Thyroid gland (tissue), 4 donors: Measurements from ENCODE around the gene LSP1. TPM values are rescaled to one million over a fixed set of nuclear protein-coding genes. Genes with fewer than 3 reads are reported as not detected.
A peak's percentile ranks its signal among the peaks of the same experiment; 100 is the strongest.

Experiments
- DNase-seq, 2 donors: peaks; one replicate each; pipeline ENCODE4 v3.0.0-alpha.2; 2019
- H3K27ac ChIP-seq, 3 donors: fragments of 200-600 bp; sonication (generic); 1 replicate in 2 of 3; 2 replicates in 1 of 3; pipeline ENCODE4 v1.5.1; 2016 to 2019; ENCODE audit warnings: mild to moderate bottlenecking in 1 of 3, moderate library complexity in 1 of 3
- H3K27me3 ChIP-seq: fragments of 200-600 bp; sonication (generic); one replicate; pipeline ENCODE4 v1.5.1; 2019
- H3K36me3 ChIP-seq, 2 donors: fragments of 200-600 bp; sonication (generic); one replicate each; pipeline ENCODE4 v1.5.1; 2016 to 2019
- H3K4me1 ChIP-seq, 2 donors: fragments of 200-600 bp; sonication (generic); one replicate each; pipeline ENCODE4 v1.5.1; 2017 to 2019
- H3K4me3 ChIP-seq, 3 donors: fragments of 200-600 bp; sonication (generic); replicated peaks in 1 of 3; 1 replicate in 2 of 3; 2 replicates in 1 of 3; pipeline ENCODE4 v1.5.1; 2016; ENCODE audit warnings: mild to moderate bottlenecking in 1 of 3
- H3K9me3 ChIP-seq: fragments of 200-600 bp; sonication (generic); one replicate; pipeline ENCODE4 v1.5.1; 2017
- CTCF ChIP-seq, 6 experiments: fragments of 200-600 bp in 3 of 6; fragments of 450-650 bp in 3 of 6; sonication (generic) in 3 of 6; IDR thresholded peaks; one replicate each; pipeline ENCODE4 v1.5.1; 2016 to 2019; ENCODE audit warnings: antibody characterized with exemption in 6 of 6, mild to moderate bottlenecking in 2 of 6, inconsistent platforms in 1 of 6, moderate library complexity in 1 of 6
- POLR2A ChIP-seq, 2 donors: fragments of 450-650 bp; IDR thresholded peaks; one replicate each; pipeline ENCODE4 v1.6.1; 2017; ENCODE audit warnings: antibody characterized with exemption in 2 of 2, mild to moderate bottlenecking in 2 of 2, moderate library complexity in 1 of 2
- WGBS, 2 donors: methylation state at CpG; one replicate each; pipeline ENCODE4 v1.1.5; 2017; 5-methylcytosine and 5-hydroxymethylcytosine counted together
- intact Hi-C: fragments of 100-400 bp; cut with DNase I; formaldehyde crosslinking; loops from one replicate; pipeline ENCODE4 v1.15.1; 2023
- total RNA-seq, 4 donors: library from RNA; depleted of rRNA; stranded (reverse); fragments of >200 nt; gene quantifications; one replicate each; pipeline ENCODE4 v1.2.3, GENCODE V29; 2016

LSP1 gene
- total RNA-seq, 4 donors from 2014 or later, result 6.7 to 26.1 (median 10.5) TPM

DNA sequence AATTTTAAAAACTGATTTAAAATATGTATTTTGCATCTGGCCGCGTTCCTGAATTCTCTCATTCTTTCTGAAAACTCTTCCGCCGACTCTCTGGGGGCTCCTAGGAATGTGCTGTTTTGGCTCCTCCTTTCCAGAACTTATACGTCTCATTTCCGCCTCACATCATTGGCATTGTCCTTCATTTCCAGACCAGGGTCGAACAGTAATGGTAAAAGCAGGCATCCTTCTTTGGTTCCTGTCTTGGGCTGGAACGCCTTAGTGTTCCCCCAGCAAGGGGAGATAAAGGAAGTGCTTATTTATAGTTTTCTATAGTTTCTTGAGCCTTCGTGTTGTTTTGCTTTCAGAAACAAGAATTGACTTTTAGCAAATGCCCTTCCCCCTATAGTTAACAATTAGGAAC, 55.7 kb downstream of the LSP1 start:
- TF ChIP-seq POLR2A (IDR thresholded peaks at IDR 0.05) (no peak), CTCF (IDR thresholded peaks at IDR 0.05) (no peak)
- Histone ChIP-seq H3K27ac (peak overlapping the region in 1 of 3 donors; percentile 6), H3K36me3 (no peaks in the 10 kb centered on the region), H3K4me1 (no peaks in the 10 kb centered on the region), H3K9me3 (no peaks in the 10 kb centered on the region), H3K27me3 (no peaks in the 10 kb centered on the region), H3K4me3 (no peak overlapping the region)
- 45 to 47% methylated on average over 9 of the region's 9 CpGs for WGBS, 2 donors
- DNase-seq, result no peak
- intact Hi-C loops, result no loop called here

DNA sequence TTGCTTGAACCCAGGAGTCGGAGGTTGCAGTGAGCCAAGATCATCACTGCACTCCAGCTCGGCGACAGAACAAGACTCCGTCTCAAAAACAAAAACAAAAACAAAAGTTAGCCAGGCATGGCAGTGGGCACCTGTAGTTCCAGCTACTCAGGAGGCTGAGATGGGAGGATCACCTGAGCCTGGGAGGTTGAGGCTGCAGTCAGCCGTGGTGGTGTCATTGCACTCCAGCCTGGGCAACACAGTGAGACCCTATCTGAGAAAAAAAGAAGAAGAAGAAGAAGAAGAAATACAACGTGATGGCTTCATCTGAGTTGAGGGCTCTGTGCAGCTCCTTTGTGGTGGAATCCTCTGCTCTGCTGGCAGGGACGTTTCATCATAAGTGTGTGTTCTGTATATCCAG, 56.6 kb downstream of the LSP1 start:
- no peaks in the 10 kb centered on the region for H3K4me1 ChIP-seq
- no peak overlapping the region for H3K4me3 ChIP-seq
- intact Hi-C loops, result no loop called here
- no peaks in the 10 kb centered on the region for H3K27me3 ChIP-seq
- DNase-seq, result no peak
- no peak overlapping the region for H3K27ac ChIP-seq
- TF ChIP-seq CTCF (IDR thresholded peaks at IDR 0.05), result no peak
- TF ChIP-seq POLR2A (IDR thresholded peaks at IDR 0.05), result no peak
- H3K9me3 ChIP-seq, result no peaks in the 10 kb centered on the region
- no peaks in the 10 kb centered on the region for H3K36me3 ChIP-seq
- 84 to 85% methylated on average over 7 of the region's 7 CpGs for WGBS, 2 donors

GRCh38 chr11:1912289-1912878, 59.5 kb downstream of the LSP1 start:
- intact Hi-C loops, result loop anchor here (2.0 kb wide), 1 partner anchor 22 kb away; no protein-coding TSS in a partner anchor
- TF ChIP-seq POLR2A (IDR thresholded peaks at IDR 0.05) (no peak), CTCF (IDR thresholded peaks at IDR 0.05) (no peak)

DNA sequence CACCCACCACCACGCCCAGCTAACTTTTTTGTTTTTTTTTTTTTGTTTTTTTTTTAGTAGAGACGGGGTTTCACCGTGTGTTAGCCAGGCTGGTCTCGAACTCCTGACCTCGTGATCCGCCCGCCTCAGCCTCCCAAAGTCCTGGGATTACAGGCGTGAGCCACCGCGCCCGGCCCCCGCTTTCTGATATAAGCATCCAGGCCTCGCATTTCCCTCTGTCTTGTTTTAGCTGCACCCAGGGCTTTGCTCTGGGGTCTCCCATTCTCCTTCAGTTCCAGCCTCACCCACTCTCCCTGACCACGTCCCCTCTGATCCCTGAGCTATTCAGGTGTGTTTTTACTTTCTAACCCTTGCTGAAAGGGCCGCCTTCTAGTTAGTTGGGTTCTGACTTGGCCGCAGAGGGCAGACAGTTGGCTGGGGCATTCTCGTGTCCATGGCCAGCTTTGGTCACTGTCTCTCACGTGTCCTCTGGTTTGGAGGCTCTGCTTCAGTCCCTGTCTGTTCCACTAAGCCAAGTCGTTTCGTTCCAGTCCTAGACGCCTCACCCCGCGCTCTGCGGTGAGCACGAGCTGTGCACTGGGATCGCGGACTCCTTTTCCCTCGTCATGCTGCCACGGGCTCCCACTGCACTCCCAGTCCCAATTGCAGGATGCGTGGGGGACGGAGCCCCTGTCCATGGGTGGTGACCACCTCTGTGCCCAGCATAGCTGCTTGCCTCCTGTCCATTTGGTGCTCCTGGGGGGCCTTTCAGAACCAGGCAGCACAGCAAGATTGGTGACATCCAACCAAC, 60.6 kb downstream of the LSP1 start:
- 92 to 93% methylated on average over 31 of the region's 31 CpGs for WGBS, 2 donors
- intact Hi-C loops, result loop anchor here (2.0 kb wide), 1 partner anchor 21 kb away; no protein-coding TSS in a partner anchor
- TF ChIP-seq CTCF (IDR thresholded peaks at IDR 0.05) (no peak), POLR2A (IDR thresholded peaks at IDR 0.05) (no peak)
- DNase-seq, result no peak
- H3K27me3 ChIP-seq, result no peaks in the 10 kb centered on the region
- H3K36me3 ChIP-seq, result no peaks in the 10 kb centered on the region
- no peak overlapping the region for H3K4me3 ChIP-seq
- no peaks in the 10 kb centered on the region for H3K4me1 ChIP-seq
- H3K27ac ChIP-seq, result no peak overlapping the region
- no peaks in the 10 kb centered on the region for H3K9me3 ChIP-seq

More at GRCh38 chr11:1912289-1912878, 59.5 kb downstream of the LSP1 start:
- WGBS, 2 donors, result 86% methylated on average over 13 of the region's 13 CpGs
- H3K36me3 ChIP-seq, result no peaks in the 10 kb centered on the region
- H3K27ac ChIP-seq, result no peak overlapping the region
- no peak overlapping the region for H3K4me3 ChIP-seq
- DNase-seq, result no peak
- H3K9me3 ChIP-seq, result no peaks in the 10 kb centered on the region
- H3K4me1 ChIP-seq, result no peaks in the 10 kb centered on the region
- H3K27me3 ChIP-seq, result no peaks in the 10 kb centered on the region

DNA sequence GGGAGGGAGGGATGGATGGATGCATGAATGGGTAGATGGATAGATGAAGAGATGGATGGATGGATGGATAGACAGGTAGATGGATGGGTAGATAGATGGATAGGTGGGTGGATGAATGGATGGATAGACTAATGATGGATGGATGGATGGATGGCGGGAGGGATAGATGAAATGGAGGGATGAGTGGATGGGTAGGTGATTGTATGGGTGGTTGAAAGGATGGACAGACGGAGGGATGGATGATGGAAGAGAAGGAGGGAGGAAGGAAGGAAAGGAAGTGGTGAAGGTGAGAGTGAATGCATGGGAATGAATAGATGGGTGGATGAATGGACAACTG, 62.9 kb downstream of the LSP1 start:
- DNase-seq, result no peak
- Histone ChIP-seq H3K27me3 (no peaks in the 10 kb centered on the region), H3K27ac (no peak overlapping the region), H3K36me3 (no peaks in the 10 kb centered on the region), H3K4me1 (no peaks in the 10 kb centered on the region), H3K9me3 (no peaks in the 10 kb centered on the region), H3K4me3 (no peak overlapping the region)
- 94 to 95% methylated on average over 2 of the region's 2 CpGs for WGBS, 2 donors
- intact Hi-C loops, result loop anchor here (1.0 kb wide), 1 partner anchor 22 kb away; no protein-coding TSS in a partner anchor
- TF ChIP-seq CTCF (IDR thresholded peaks at IDR 0.05) (no peak), POLR2A (IDR thresholded peaks at IDR 0.05) (no peak)
